ENCODE data around the gene MYMK.

The MYMK gene

GRCh38 chr9:133468374-133468773 lies 56.4 kb downstream of the MYMK start:
- no peak for DNase-seq

GRCh38 chr9:133467101-133467500 lies 57.7 kb downstream of the MYMK start:
- no peak for DNase-seq

- DNase-seq = no peak
Observed at GRCh38 chr9:133465984-133466383, 58.8 kb downstream of the MYMK start.

GRCh38 chr9:133464638-133465037 lies 60.1 kb downstream of the MYMK start:
- no peak for DNase-seq
